HG03378 (cell line): ENCODE data around the gene LOC128125822.
"Not testable (repeated sequence)": the region's sequence is repeated elsewhere in the genome, so short reads cannot be mapped to it uniquely, and the experiment has no call there.

Source experiments
- ATAC-seq: cut with Tn5 transposase; IDR thresholded peaks from one replicate; pipeline ENCODE4 v1.9.1; 2021; ENCODE audit warnings: mild to moderate bottlenecking, moderate library complexity; ENCODE audit not compliant: unreplicated experiment

Gene LOC128125822

DNA sequence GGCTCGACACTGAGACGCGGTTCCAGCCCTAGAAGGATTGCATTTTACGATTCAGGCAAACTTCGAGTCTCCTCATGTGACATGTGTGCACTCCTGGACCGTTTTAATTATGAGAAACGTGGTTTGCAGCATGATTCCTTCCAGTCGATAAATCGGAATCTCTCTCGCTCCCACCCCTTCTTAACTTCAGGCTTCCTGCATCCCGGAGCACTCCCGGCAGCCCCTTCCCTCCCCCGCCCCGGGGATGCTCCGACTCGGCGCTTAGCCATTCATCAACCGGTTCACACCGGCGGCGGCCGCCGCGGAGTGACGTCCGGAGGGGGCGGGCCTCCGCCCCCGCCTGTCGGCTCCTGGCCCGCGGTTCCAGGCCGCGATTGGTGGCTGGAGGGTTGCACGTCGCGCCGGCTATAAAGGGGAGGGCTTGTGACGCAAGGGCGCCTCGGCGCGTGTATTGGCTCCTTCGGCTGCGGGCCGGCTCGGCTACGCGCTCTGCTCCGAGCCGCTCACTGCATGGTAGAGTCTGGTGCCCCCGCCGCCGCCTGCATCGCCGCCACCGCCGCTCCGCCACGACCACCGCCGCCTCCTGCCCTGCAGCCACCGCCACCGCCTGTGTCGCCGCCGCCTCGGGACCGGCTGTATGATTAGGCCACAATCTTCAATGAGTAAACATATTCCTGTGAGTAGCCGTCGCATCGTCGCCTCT, at the start of gene LOC128125822, which contains the start of gene PTP4A1:
TSS of gene LOC128125822 (plus strand) at position 437 of the 703 bp plus-strand sequence.
TSS of gene PTP4A1 (plus strand) at position 437 of the 703 bp plus-strand sequence. CDS start 4,401 bp downstream, outside the sequence.
- ATAC-seq = peak; percentile 88

DNA sequence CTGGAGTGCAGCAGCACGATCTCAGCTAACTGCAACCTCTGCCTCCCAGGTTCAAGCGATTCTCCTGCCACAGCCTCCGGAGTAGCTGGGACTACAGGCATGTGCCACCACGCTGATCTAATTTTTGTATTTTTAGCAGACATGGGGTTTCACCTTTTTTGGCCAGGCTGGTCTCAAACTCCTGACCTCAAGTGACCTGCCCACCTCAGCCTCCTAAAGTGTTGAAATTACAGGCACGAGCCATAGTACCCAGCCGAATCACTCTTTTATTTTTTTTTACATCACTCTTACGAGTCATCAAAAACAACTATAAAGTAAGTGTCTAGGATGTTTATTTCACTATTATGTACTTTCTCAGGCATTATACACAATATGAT, 49.4 kb upstream of the LOC128125822 start:
- not testable (repeated sequence) for ATAC-seq

DNA sequence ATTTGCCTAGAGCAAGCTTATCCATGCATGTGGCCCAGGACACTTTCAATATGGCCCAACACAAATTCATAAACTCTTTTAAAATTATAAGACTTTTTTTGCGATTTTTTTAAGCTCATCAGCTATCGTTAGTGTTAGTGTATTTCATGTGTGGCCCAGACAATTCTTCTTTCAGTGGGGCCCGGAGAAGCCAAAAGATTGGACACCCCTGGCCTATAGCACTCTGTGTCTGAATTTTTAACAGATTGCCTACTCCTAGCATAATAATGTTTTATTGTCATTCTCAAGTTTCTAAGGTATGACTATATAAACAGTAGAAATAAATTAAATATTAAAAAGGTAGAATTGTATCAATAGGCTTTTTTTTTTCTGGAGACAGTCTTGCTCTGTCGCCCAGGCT, 48.6 kb upstream of the LOC128125822 start:
- no peak for ATAC-seq

DNA sequence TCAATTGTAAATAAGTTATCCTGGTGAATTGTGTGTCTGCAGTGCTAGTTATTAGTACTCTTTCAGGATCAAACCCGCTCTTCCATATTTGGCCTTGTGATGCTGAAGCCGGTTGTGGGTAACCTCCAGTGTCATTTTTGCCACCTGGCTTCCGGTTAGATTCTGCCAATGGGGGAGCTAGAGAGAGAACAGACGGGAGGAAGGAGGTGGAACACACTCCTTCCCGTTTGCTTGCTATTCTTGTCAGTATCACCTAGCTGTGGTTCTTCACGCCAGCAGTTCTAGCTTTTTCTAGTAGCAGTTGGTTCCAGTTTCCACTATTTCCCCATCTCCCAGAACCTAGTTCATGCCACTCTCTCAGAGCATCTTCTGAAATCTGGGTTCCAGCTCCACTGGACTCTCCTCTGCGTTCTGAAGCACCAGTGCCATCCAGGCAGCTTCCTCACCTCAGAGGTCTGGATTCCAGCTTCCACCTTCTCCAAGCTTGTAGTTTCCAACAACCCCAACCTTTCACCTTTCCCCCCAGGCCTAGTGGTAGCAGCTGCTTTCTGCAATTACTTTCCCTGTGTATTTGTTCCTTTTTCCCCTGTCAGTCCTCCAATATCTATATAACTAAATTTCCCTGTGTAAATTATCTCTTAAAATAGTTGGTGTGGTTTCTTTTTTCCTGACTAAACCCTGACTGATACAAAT, 46.9 kb upstream of the LOC128125822 start:
- ATAC-seq = no peak

DNA sequence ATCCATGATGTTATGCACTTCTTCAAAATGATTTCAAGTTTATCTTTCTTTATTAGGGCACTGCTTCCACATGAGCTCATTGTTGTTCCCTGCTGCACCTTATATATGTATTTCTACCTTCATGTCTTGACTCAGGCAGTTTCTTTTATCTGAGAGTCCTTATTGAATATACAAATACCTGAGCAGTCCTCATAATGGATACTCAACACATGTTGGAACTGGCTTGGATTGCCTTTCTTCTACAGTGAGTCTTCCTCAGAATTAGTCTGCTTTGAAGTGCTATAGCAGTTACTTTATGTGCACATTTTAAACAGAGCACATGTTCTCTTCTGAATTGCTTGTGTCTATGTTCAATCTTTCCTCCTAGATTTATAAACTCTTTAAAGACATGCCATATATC, 45.3 kb upstream of the LOC128125822 start:
- no peak for ATAC-seq

DNA sequence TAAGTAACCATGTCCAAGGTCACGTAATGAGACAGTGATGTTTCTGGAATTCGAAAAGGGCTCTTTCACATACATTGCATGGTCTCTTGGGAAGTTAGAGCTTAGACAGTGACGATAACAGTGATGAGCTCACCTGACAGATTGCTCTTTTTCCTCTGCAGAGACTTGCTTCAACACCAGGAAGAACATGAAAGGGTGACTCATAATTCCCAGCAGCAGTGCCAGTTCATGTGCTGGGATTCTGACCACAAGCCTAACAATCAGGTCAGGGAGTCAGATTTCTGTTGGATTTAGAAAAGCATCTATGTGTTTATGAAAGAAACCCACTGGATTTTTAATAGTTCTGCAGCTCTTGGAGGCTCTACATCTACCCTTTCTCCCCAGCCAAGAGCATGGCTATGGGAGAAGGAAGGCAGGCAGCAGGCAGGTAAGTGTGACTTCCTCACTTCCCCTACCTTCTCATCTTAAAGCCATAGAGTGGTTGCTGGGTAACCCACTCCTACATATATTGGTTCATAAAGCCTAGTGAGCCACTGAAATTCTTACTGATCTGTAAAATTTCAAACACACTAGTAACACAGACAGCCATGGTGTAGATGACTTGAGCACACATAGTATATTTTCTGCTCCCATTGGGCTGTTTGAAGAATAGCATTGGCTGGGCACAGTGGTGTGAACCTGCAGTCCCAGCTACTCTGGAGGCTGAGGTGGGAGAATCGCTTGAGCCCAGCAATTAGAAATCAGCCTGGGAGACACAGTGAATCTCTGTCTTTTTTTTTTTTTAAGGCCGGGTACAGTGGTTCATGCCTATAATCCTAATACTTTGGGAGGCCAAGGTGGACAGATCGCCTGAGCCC, 44.4 kb upstream of the LOC128125822 start:
- peak; percentile 39 for ATAC-seq

DNA sequence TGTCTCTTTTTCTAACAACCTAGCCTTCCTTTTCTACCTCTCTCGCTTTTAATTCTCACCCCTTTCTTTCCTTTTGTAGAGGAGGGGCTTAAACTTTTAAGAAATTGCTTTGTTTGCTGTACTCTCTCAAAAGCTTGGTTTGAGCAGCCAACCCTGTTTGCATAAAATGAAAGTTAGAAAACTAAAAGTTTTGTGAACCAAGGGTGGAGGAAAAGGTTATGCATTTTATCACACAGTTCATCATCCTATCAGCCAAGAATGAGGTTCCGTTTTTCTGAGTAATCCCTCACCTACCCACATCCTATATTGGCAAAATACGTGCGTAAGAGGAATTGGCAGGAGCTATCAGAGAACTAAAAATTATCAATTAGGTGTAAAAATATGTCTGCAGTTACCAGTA, 42.8 kb upstream of the LOC128125822 start:
- ATAC-seq = no peak

DNA sequence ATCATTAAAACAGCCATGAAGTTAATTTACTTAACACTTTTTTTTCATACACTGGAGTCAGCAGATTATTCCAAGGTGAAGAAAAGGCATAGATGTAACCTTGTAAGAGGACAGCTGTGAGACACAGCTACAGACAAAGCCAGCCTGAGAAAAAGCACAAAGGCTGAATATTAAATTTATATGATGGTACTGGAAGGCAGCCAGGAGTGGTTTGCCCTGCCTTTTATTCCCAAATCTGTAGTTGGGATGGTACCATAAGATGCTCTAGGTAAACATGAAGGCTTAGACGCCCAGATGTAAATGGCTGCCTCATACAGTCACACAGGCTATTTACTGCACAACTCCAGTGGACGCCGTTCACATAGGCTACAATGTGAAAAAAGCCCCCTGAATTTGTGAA, 42.1 kb upstream of the LOC128125822 start:
- ATAC-seq = no peak

DNA sequence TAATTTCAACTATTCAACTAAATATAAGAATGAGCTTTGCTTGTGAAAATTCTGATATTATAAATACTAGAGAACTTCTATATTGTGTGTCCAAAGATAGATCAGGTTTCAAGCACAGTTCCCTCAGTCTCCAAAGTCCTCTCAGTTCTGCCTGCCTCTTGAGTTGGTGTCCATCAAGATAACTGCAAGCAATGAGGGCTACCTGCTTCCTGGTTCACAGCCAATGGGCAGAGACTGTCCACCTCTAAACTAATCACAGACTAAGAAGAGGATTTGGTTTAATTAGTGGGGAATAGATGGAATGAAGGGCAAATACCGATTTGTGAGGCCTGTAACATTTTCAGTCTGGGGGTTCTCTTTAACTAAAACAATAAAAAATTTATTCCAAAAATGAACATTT, 41.3 kb upstream of the LOC128125822 start:
- no peak for ATAC-seq

DNA sequence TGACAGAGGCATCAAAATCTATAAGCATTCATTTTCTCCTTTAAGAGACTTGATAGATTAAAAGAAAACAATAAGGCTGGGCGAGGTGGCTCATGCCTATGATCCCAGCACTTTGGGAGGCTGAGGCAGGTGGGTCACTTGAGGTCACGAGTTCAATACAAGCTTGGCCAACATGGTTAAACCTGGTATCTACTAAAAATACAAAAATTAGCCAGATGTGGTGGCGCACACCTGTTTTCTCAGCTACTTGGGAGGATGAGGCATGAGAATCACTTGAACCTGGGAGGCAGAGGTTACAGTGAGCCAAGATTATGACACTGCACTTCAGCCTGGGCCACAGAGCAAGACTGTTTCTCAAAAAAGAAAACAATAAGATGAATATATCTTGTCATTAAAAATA, 39.3 kb upstream of the LOC128125822 start:
- no peak for ATAC-seq

DNA sequence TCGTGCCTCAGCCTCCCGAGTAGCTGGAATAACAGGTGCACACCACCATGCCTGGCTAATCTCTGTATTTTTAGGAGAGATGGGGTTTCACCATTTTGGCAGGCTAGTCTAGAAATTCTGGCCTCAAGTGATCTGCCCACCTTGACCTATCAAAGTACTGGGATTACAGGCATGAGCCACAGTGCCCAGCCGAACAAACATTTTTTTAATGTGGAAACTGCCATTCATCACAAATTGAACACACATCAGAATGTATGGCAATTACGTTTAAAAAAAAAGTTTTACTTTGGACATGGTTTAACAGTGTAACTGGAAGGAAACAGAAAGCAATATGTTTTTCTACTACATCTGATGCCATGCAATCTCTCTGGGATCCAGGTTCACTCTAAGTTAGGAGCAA, 38.3 kb upstream of the LOC128125822 start:
- ATAC-seq = no peak

DNA sequence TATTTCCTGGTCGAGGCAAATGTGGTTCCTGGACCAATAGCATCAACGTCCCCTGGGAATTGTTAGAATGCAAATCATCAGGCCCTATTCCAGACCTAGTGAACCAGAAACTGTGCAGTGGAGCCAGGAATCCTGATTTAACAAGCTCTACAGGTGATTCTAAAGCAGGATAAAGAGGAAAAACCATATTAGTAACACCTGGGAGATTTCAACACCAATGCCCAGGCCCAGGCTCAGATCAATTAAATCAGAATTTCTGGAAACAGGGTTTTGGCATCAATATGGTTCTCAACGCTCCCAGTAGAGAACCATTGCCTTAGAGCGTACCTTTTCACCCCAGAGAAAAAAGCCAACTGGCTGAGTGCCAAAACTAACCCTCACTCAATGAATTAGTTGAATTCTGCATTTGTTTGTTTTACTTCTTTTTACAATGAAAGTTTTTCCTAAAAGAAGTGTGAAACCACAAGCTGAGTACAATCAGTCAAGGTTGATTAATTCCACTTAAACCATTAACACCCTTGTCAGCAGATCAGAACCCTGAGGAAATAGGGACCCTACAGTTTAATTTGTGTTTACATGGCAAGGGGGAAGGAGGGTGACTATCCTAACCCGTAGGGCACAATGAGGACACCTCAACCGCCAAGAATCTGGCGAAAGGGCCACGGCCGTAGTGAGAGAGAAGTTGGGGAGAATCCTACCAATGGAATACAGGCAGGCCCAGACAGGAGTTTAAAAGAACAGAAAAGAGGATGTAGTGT, 34.9 kb upstream of the LOC128125822 start:
- peak; percentile 76 for ATAC-seq

DNA sequence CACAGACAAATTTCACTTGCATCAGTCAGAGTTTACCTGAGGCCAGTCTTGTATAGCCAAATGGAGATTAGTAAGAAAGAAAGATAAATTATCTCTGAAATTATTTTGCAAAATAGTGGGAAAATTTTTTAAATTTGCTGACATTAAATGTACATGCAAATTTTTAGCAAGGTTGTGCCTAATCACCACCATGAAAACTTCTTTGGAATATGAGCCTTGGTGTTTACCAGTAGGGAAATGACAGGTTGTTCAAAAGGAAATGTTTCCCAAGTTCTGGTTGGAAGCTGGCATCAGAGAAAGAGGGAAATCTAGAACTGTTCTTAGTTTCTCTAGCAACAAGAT, 34.4 kb upstream of the LOC128125822 start:
- ATAC-seq = no peak

DNA sequence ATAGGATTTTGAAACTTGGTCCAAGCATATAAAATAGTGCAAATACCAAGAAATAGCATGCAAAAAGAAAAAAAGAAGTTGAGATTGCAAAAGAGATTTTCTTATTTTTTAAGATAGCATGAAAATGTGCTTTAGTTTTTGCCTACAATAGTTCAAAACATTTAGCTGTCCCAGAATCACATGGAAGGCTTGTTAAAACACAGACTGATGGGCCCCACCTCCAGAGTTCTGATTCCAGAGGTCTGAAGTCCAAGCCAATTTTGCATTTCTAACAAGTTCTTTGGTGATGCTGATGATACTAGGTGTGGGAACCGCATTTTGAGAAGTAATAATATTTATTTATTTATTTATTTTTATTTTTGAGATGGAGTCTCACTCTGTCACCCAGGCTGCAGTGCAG, 33.7 kb upstream of the LOC128125822 start:
- ATAC-seq = no peak

DNA sequence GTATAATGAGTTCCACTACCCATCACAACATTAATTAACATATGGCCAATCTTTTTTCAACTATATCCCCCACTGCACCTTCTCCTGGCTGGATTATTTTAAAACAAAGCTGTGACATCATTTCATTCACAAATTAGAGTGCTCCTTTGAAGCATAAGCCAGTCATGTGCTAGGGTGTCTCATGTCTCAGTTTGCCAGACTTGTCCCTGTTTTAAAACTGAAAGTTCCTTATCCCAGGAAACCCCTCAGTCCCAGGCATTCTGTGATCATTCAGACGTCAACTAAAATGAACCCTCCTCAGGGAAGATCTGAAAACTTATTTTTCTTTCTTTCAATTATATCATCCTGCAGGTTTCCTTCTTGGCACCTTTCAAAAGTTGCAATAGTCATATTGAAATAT, 29.3 kb upstream of the LOC128125822 start:
- no peak for ATAC-seq

DNA sequence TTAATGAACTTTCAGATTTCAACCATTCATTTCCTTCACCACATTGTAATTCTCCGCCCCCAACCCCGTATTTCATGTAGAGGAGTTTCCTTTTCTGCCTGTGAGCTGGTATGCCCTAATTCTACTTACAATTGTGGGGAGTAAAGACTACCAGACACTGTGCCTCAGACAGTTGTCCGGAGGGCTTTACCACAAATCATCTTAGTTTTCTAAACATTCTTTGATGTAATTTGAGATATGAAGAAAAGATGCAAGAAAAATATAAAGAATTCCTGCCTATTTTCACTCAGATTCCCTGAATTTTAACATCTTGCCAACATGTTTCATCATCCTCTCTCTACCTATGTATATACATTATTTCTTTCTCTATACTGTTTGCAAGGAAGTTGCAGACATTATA, 28.3 kb upstream of the LOC128125822 start:
- no peak for ATAC-seq

DNA sequence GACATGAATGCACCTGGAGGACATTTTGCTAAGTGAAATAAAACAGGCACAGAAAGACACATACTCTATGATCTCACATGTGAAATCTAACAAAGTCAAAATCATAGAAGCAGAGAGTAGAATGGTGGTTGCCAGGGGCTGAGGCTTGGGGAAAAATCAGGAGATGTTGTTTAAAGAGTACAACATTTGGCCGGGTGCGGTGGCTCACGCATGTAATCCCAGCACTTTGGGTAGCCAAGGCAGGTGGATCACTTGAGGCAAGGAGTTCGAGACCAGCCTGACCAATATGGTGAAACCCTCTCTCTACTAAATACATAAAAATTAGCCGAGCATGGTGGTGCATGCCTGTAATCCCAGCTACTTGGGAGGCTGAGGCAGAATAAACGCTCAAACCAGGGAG, 26.0 kb upstream of the LOC128125822 start:
- no peak for ATAC-seq

DNA sequence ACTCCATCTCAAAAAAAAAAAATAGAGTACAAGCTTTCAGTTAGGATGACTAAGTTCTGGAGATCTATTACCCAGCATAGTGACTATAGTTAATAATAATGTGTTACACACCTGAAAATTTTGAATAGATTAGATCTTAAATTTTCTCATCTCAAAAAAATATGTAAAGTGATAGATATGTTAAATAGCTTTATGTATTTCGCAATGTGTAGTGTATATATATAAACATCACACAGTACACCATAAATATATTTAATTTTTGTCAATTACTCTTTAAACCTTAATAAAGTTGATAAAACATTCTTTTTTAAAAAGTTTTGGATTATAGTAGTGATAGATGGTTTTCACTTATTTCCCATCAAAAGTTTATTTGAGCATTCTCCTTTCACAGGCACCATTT, 25.6 kb upstream of the LOC128125822 start:
- ATAC-seq = no peak

DNA sequence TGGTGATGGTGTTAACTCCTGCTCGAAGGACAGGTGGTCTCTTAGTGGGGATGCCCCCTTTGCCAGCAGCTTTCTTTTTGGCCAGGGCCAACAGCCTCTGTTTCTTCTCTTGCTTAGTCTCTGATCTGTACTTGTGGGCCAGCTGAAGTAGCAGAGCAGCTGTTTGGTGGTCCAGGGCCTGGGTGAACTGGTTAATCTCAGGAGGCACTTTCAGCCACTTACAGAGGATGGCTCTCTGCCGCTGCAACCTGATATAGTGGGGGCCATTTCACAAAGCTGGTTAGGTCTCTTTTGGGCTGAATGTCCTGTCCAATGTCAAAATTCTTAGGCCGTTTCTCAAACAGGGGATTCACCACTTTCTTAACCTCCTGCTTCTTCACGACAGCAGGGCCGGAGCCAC, 23.2 kb upstream of the LOC128125822 start:
- ATAC-seq = no peak

DNA sequence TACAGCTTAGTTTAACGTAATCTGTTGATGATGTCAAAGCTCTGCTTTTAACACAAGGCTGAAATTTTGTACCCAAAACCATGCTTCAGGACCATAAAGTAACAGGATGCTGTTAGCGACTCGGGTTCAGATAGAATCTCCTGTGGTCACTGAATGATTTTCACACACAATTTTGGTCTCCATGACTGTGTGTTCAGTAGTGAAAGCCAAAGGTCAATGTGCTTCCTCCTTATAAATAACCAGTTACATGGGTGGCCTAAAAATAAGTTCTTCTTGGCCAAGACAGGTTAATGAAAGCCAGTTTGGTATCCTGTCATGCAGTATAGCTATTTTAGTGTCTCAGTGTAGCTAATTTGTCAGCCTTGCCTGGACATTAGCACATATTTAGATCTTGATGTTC, 19.1 kb upstream of the LOC128125822 start:
- peak; percentile 99 for ATAC-seq

DNA sequence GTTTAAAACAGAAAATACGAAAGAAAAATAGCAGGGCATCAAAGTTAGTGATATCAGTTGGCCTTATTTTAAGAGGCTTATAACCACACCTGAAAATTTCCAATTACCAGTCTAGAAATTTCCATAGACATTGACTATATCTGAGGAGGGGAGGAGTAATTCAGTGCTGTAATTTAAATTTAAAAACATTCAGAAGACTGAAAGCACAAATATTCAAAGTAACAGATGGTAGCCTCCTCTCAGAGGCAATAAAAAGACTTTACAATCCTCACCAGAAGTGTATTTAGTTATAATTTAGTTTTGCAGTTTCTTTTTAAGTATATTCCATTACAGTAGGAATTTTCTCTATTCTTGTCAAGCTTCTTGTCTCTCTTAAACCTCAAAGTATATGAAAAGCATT, 18.4 kb upstream of the LOC128125822 start:
- no peak for ATAC-seq
